ENCODE measurements around the gene CDC37. TPM values are rescaled to one million over a fixed set of nuclear protein-coding genes. Genes with fewer than 3 reads are reported as not detected.

Gene CDC37
- total and polyA plus RNA-seq, 7 donors, result 165 to 268 (median 182) TPM

GRCh38 chr19:10427169-10427568, 23.8 kb upstream of the CDC37 start:
- Histone ChIP-seq H3K27ac (no peak overlapping the region), H3K27me3 (ENCODE audit: insufficient read depth in 3 of 3, low read length in 2 of 3) (peaks cover 0 to 17% (median 0%) of the 10 kb centered on the region in 3 donors), H3K36me3 (ENCODE audit: insufficient read depth in 1 of 2, low read depth in 1 of 2) (no peaks in the 10 kb centered on the region), H3K9me3 (no peaks in the 10 kb centered on the region), H3K4me1 (peaks cover 6% of the 10 kb centered on the region), H3K4me3 (no peak overlapping the region)
- DNase-seq, result no peak
- no peak for TF ChIP-seq CTCF (IDR thresholded peaks at IDR 0.05)
- ATAC-seq, result no peak
- intact Hi-C loops (cut with DNase I), result no loop called here
- WGBS, 3 donors, result 81 to 87% (median 86%) methylated on average over 6 of the region's 6 CpGs

- TF ChIP-seq CTCF (IDR thresholded peaks at IDR 0.05), result peak; percentile 94
- H3K4me3 ChIP-seq, result peak overlapping the region; percentile 65
- WGBS, 3 donors, result 1 to 2% (median 2%) methylated on average over 18 to 38 of the region's 38 CpGs
Observed at GRCh38 chr19:10424011-10424637, 20.8 kb upstream of the CDC37 start.

GRCh38 chr19:10422846-10423245, 19.5 kb upstream of the CDC37 start:
- ATAC-seq, result no peak
- Histone ChIP-seq H3K36me3 (ENCODE audit: insufficient read depth in 1 of 2, low read depth in 1 of 2) (no peaks in the 10 kb centered on the region), H3K27me3 (ENCODE audit: insufficient read depth in 3 of 3, low read length in 2 of 3) (peaks cover 0 to 59% (median 23%) of the 10 kb centered on the region in 3 donors), H3K27ac (no peak overlapping the region), H3K4me1 (peaks cover 15% of the 10 kb centered on the region), H3K9me3 (no peaks in the 10 kb centered on the region), H3K4me3 (no peak overlapping the region)
- WGBS, 3 donors, result 63 to 76% (median 74%) methylated on average over 3 of the region's 3 CpGs
- no peak for TF ChIP-seq CTCF (IDR thresholded peaks at IDR 0.05)
- intact Hi-C loops (cut with DNase I), result no loop called here
- DNase-seq, result no peak

More at GRCh38 chr19:10424011-10424637, 20.8 kb upstream of the CDC37 start:
- Histone ChIP-seq H3K36me3 (ENCODE audit: insufficient read depth in 1 of 2, low read depth in 1 of 2) (no peaks in the 10 kb centered on the region), H3K27me3 (ENCODE audit: insufficient read depth in 3 of 3, low read length in 2 of 3) (peaks cover 0 to 47% (median 22%) of the 10 kb centered on the region in 3 donors), H3K27ac (peak overlapping the region; percentile 30), H3K4me1 (peaks cover 14% of the 10 kb centered on the region), H3K9me3 (no peaks in the 10 kb centered on the region)
- peak; percentile 88 to 94 (median 90) for ATAC-seq
- DNase-seq, result peak; percentile 83 to 91
- intact Hi-C loops (cut with DNase I), result loop anchor here (1.0 to 2.0 kb wide), 2 partner anchors 19 to 20 kb away; no protein-coding TSS in a partner anchor

GRCh38 chr19:10422046-10422461, 18.7 kb upstream of the CDC37 start:
- ATAC-seq, result no peak
- Histone ChIP-seq H3K27me3 (ENCODE audit: insufficient read depth in 3 of 3, low read length in 2 of 3) (peaks cover 0 to 67% (median 26%) of the 10 kb centered on the region in 3 donors), H3K27ac (no peak overlapping the region), H3K4me3 (no peak overlapping the region), H3K4me1 (peaks cover 18% of the 10 kb centered on the region), H3K9me3 (no peaks in the 10 kb centered on the region), H3K36me3 (ENCODE audit: insufficient read depth in 1 of 2, low read depth in 1 of 2) (no peaks in the 10 kb centered on the region)
- TF ChIP-seq CTCF (IDR thresholded peaks at IDR 0.05), result no peak
- WGBS, 3 donors, result 52 to 66% (median 62%) methylated on average over 4 of the region's 4 CpGs
- intact Hi-C loops (cut with DNase I), result no loop called here
- DNase-seq, result no peak
